NT2/D1 (cell line): ENCODE measurements around the gene RORB.
A peak's percentile ranks its signal among the peaks of the same experiment; 100 is the strongest.

Source experiments
- DNase-seq: peaks from one replicate; pipeline ENCODE4 v3.0.0-alpha.2; 2011; ENCODE audit warnings: low read depth, low spot score
- H3K27me3 ChIP-seq: 2 replicates; pipeline ENCODE4 v1.6.0; 2011; ENCODE audit warnings: mild to moderate bottlenecking; ENCODE audit not compliant: insufficient read length, insufficient read depth
- H3K36me3 ChIP-seq: 2 replicates; pipeline ENCODE4 v1.6.1; 2011; ENCODE audit warnings: mild to moderate bottlenecking, low read length, mixed read lengths; ENCODE audit not compliant: insufficient read depth, insufficient read length
- H3K4me1 ChIP-seq: 2 replicates; pipeline ENCODE4 v1.5.1; 2011; ENCODE audit not compliant: insufficient read depth, insufficient read length
- H3K4me3 ChIP-seq: 2 replicates; pipeline ENCODE4 v1.5.1; 2011; ENCODE audit warnings: low read depth; ENCODE audit not compliant: insufficient read length
- H3K9ac ChIP-seq: 2 replicates; pipeline ENCODE4 v1.6.0; 2011; ENCODE audit warnings: low read depth; ENCODE audit not compliant: insufficient read length
- H3K9me3 ChIP-seq: 2 replicates; pipeline ENCODE4 v1.5.1; 2011; ENCODE audit warnings: mild to moderate bottlenecking, low read length; ENCODE audit not compliant: insufficient read depth
- SUZ12 ChIP-seq: IDR thresholded peaks from 2 replicates; pipeline ENCODE4 v1.6.1; 2011; ENCODE audit not compliant: insufficient read length, insufficient read depth; ENCODE audit errors: extremely low read depth
- YY1 ChIP-seq: IDR thresholded peaks from 2 replicates; pipeline ENCODE4 v1.6.1; 2011; ENCODE audit not compliant: insufficient read length, insufficient read depth
- ZNF274 ChIP-seq: IDR thresholded peaks from 2 replicates; pipeline ENCODE4 v1.6.1; 2011; ENCODE audit warnings: mild to moderate bottlenecking, low read depth, low read length

Gene RORB

DNA sequence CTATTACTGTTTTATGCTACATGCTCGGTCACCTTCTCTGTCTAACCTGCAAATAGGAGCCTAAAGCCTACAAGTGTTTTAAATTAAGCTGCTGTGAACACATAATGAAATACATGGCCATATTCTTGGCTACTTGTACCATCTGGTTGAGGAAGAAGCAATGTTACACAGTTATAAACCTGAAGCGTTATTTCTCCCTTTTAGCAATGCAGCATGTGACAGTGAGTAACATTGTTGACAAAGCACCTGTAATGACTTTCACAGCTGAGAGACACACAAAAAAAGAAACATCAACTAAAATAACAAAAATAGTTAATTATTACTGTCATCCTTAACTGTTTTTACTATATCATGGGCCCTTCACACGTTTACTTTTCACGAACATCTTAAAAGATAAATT lies 146.9 kb downstream of the RORB start:
- DNase-seq, result no peak
- H3K36me3 ChIP-seq, result no peaks in the 10 kb centered on the region
- H3K4me3 ChIP-seq, result no peak overlapping the region
- no peaks in the 10 kb centered on the region for H3K27me3 ChIP-seq
- no peaks in the 10 kb centered on the region for H3K4me1 ChIP-seq
- H3K9me3 ChIP-seq, result no peaks in the 10 kb centered on the region
- H3K9ac ChIP-seq, result no peak overlapping the region
- no peak for TF ChIP-seq SUZ12
- TF ChIP-seq YY1, result no peak
- no peak for TF ChIP-seq ZNF274

DNA sequence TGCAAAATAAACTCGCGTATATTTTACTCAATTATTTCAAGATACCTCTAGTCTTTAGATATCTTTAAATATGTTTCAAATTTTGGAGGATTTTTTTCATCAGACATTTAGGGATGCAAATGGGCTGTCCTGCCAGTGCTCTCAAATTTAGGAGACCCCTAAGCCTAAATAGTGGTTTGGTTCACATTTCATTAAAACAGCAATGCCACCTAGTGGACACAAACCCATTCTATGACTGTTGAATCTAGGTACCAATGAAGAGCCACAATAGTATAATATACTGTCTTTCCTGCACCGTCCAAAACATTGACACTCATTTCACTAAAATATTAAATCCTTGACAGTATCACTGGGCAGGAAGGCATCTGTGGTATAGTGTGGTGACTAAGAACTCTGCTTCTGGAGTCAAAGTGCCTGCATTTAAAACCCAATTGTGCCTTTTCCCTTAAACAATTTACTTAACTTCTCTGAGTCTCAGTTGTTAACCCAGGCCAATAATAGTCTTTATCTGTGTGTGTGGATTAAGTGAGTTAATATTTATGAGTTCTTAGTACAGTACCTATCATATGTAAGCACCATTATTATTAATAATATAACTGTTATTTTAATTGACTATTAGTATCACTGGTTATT lies 148.0 kb downstream of the RORB start:
- H3K9ac ChIP-seq, result no peak overlapping the region
- DNase-seq, result peak; percentile 40
- no peaks in the 10 kb centered on the region for H3K9me3 ChIP-seq
- no peaks in the 10 kb centered on the region for H3K36me3 ChIP-seq
- no peak overlapping the region for H3K4me3 ChIP-seq
- H3K4me1 ChIP-seq, result no peaks in the 10 kb centered on the region
- no peaks in the 10 kb centered on the region for H3K27me3 ChIP-seq
- TF ChIP-seq ZNF274 (no peak), SUZ12 (no peak), YY1 (no peak)

DNA sequence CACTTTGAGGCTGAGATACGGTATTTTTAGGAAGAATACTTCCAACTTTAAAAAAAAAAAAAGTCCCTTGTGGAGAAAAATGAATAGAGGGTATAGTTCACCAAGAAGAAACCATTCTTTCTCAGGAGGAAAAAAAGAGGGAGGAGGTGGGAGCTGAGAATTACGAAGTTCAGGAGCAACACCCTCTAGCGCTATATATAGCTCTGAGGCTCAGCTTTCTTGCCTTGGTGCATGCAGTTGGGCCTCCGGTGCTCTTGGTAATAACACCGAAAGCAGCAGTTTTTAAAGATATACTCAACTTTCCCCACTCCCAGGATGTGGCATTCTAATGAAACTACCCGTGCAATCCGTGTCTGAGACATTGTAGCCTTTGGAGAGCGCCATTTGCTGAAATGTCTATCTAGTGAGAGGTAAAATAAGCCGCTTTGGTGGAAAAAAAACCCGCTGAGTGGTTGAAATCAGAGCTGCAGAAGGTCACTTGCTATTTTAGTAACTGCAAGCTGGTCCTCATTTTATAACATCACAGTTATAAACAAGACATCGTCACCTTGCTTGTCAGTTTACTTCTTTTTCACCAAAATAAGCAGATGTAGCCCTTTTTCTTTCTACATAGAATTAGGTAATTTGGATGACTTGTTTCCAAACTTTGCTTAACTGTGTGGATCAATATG lies 156.4 kb downstream of the RORB start:
- Histone ChIP-seq H3K27me3 (no peaks in the 10 kb centered on the region), H3K4me3 (no peak overlapping the region), H3K4me1 (no peaks in the 10 kb centered on the region), H3K9ac (no peak overlapping the region), H3K36me3 (no peaks in the 10 kb centered on the region), H3K9me3 (no peaks in the 10 kb centered on the region)
- DNase-seq, result no peak
- no peak for TF ChIP-seq YY1
- TF ChIP-seq SUZ12, result no peak
- TF ChIP-seq ZNF274, result no peak

DNA sequence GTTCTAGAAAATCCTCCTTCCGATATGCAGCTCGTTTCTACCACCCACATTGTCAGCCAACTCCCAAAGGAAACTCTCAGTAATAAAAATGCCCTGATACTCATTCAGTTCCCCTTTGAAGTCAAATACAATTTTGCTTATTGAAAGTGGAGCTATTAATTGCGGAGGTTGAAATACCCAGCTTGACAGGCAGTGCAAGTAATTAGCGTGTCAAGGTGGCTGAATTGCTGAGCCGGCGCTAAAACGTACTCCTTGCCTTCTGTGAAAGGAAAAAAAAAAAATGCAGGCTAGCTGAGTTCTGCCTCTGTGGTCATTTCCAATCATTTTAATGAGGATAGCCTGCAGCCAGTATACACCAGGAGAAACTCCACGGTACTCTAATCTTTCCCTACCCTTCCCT lies 165.5 kb downstream of the RORB start:
- Histone ChIP-seq H3K9ac (no peak overlapping the region), H3K4me1 (no peaks in the 10 kb centered on the region), H3K9me3 (no peaks in the 10 kb centered on the region), H3K36me3 (no peaks in the 10 kb centered on the region), H3K27me3 (no peaks in the 10 kb centered on the region), H3K4me3 (no peak overlapping the region)
- TF ChIP-seq YY1 (no peak), SUZ12 (no peak), ZNF274 (no peak)
- no peak for DNase-seq

DNA sequence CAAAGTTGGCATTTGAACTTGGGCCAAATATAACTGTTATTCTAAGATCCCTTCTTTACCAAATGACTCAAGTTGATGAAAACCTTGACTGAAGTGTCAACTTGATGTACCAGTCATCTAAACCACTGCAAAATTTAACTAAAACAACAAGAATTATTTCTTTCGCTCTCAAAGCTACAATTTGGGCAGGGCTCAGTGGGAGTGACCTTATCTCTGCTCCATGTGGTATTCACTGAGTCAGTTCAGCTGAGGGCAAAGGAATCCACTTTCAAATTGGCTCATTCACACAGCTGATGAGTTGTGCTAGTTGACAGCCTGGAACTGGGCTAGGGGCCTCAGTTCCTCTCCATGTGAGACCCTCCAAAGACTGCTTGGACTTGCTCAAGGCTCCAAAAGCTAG lies 166.3 kb downstream of the RORB start:
- Histone ChIP-seq H3K4me1 (no peaks in the 10 kb centered on the region), H3K9me3 (no peaks in the 10 kb centered on the region), H3K4me3 (no peak overlapping the region), H3K36me3 (no peaks in the 10 kb centered on the region), H3K27me3 (no peaks in the 10 kb centered on the region), H3K9ac (no peak overlapping the region)
- TF ChIP-seq ZNF274 (no peak), SUZ12 (no peak), YY1 (no peak)
- DNase-seq, result no peak

DNA sequence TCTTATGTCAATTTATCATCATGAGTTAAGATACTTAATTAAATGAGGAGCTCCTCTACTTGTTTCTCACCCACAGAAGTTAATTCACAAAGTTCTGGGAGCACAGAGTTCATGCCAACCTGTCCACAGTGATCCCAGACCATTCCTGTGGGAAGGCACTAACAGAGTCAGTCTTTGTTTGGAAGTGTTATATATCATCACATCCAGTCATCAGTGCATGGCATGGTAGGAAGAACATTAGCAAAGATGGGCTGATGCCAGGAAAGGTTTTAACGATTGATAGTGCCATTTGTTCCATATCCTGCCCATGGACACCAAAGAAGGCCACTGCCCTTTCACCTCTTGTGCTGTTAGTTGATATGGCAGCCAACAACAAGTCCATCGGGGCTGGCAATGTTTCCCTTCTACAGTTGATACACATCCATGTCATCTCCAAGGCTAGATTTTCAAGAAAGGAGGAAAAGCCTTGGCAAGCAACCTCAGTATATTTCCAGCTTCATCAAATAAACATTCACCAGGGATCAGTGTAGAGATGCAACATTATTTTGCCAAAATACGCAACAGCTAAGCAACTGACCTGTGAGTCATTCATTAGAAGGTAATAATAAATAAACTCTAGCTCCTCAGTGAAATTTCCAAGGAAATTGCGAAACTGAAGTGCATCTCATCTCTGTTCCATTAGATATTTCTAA lies 169.6 kb downstream of the RORB start:
- no peak overlapping the region for H3K9ac ChIP-seq
- H3K4me3 ChIP-seq, result no peak overlapping the region
- H3K36me3 ChIP-seq, result no peaks in the 10 kb centered on the region
- TF ChIP-seq ZNF274 (no peak), SUZ12 (no peak), YY1 (no peak)
- no peak for DNase-seq
- H3K4me1 ChIP-seq, result no peaks in the 10 kb centered on the region
- H3K9me3 ChIP-seq, result no peaks in the 10 kb centered on the region
- H3K27me3 ChIP-seq, result no peaks in the 10 kb centered on the region

DNA sequence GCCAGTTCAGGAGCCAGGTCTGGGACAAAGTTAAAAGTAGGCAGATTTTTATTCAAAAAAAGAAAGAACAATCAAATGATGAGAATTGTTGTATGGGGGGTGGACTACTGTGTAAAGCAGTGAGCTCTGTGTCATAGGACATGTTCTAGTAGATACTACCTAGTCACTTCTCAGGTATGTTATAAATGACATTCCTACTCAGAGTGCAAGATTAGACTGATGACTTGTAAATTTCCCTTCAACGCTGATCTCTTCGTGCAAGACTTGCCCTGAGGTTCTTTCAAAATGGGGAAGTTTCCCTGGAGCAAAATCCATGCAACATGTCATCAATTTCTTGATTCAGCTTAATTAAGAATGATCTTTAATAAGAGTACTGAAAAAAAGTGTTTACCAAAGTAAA lies 175.1 kb downstream of the RORB start:
- H3K9ac ChIP-seq, result no peak overlapping the region
- no peaks in the 10 kb centered on the region for H3K27me3 ChIP-seq
- H3K9me3 ChIP-seq, result no peaks in the 10 kb centered on the region
- H3K36me3 ChIP-seq, result no peaks in the 10 kb centered on the region
- DNase-seq, result no peak
- no peaks in the 10 kb centered on the region for H3K4me1 ChIP-seq
- no peak for TF ChIP-seq SUZ12
- no peak for TF ChIP-seq ZNF274
- no peak for TF ChIP-seq YY1
- no peak overlapping the region for H3K4me3 ChIP-seq
